ENCODE data around the gene GABRB2. TPM values are rescaled to one million over a fixed set of nuclear protein-coding genes. Genes with fewer than 3 reads are reported as not detected.

The GABRB2 gene
- total and polyA plus RNA-seq, 11 donors = 0.04 to 3.8 (median 0.16) TPM; not detected in 7

GRCh38 chr5:161411156-161411555 is 135.4 kb downstream of the GABRB2 start:
- H3K36me3 ChIP-seq = no peaks in the 10 kb centered on the region
- intact Hi-C loops (cut with DNase I) = no loop called here
- TF ChIP-seq CTCF (IDR thresholded peaks at IDR 0.05) (no peak), POLR2A (IDR thresholded peaks at IDR 0.05) (no peak)
- H3K4me1 ChIP-seq = no peaks in the 10 kb centered on the region
- no peak overlapping the region for H3K27ac ChIP-seq
- no peaks in the 10 kb centered on the region for H3K27me3 ChIP-seq
- ATAC-seq = no peak
- no peak for DNase-seq
- H3K4me3 ChIP-seq = no peak overlapping the region
- no peaks in the 10 kb centered on the region for H3K9me3 ChIP-seq

DNA sequence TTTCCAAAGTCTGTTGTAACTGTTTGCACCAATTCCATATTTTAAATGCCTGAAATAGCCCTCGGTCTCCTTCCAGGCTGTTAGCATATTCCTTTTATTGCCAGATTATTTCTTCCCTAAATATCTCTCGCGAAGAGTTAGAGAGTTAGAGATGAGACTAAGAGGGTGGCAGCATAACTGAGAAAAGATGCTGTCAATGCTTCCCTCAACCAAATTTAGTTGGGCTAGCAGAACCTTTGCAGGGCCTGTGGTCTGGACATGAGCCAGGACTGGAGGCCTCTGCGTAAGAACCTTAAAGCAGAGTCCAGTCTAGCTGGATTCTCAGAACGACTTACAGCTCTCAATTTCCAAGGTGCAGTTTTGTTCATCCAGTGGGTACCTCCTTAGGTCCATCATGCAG is 135.9 kb downstream of the GABRB2 start:
- H3K27ac ChIP-seq = no peak overlapping the region
- no peak for DNase-seq
- no peaks in the 10 kb centered on the region for H3K4me1 ChIP-seq
- intact Hi-C loops (cut with DNase I) = no loop called here
- no peaks in the 10 kb centered on the region for H3K36me3 ChIP-seq
- no peaks in the 10 kb centered on the region for H3K27me3 ChIP-seq
- no peak for ATAC-seq
- 67 to 74% (median 71%) methylated on average over 5 of the region's 5 CpGs for WGBS, 4 donors
- no peak overlapping the region for H3K4me3 ChIP-seq
- no peak for TF ChIP-seq POLR2A (IDR thresholded peaks at IDR 0.05)
- TF ChIP-seq CTCF (IDR thresholded peaks at IDR 0.05) = no peak
- H3K9me3 ChIP-seq = no peaks in the 10 kb centered on the region

- no peak overlapping the region for H3K27ac ChIP-seq
- 77 to 87% (median 82%) methylated on average over 2 of the region's 2 CpGs for WGBS, 4 donors
- H3K27me3 ChIP-seq = no peaks in the 10 kb centered on the region
- intact Hi-C loops (cut with DNase I) = no loop called here
- H3K36me3 ChIP-seq = no peaks in the 10 kb centered on the region
- no peaks in the 10 kb centered on the region for H3K4me1 ChIP-seq
- DNase-seq (no peak), ATAC-seq (no peak)
- no peak overlapping the region for H3K4me3 ChIP-seq
- H3K9me3 ChIP-seq = no peaks in the 10 kb centered on the region
- TF ChIP-seq CTCF (IDR thresholded peaks at IDR 0.05) (no peak), POLR2A (IDR thresholded peaks at IDR 0.05) (no peak)
Observed at GRCh38 chr5:161409471-161409870, 137.1 kb downstream of the GABRB2 start.

- ATAC-seq = no peak
- H3K4me3 ChIP-seq = no peak overlapping the region
- H3K4me1 ChIP-seq = no peaks in the 10 kb centered on the region
- intact Hi-C loops (cut with DNase I) = no loop called here
- no peaks in the 10 kb centered on the region for H3K36me3 ChIP-seq
- H3K27ac ChIP-seq = no peak overlapping the region
- H3K27me3 ChIP-seq = no peaks in the 10 kb centered on the region
- DNase-seq = no peak
- TF ChIP-seq POLR2A (IDR thresholded peaks at IDR 0.05) (no peak), CTCF (IDR thresholded peaks at IDR 0.05) (no peak)
- H3K9me3 ChIP-seq = no peaks in the 10 kb centered on the region
- WGBS, 4 donors = 17 to 33% (median 21%) methylated on average over 3 of the region's 3 CpGs
Observed at GRCh38 chr5:161406880-161407279, 139.6 kb downstream of the GABRB2 start.

Data from heart left ventricle (tissue), 16 donors.